Common myeloid progenitor, CD34-positive (primary cell): ENCODE data around the gene CTSW.
A peak's percentile ranks its signal among the peaks of the same experiment; 100 is the strongest.

Experiments
- CTCF ChIA-PET: fragments of 350-600 bp; sonication (Branson Sonifier 250); formaldehyde crosslinking; loops from one replicate; lab custom pipeline; 2021; ENCODE audit warnings: antibody characterized with exemption; lab: Charles Lee
- POLR2A ChIA-PET: fragments of 350-600 bp; sonication (Branson Sonifier 250); formaldehyde crosslinking; loops from one replicate; lab custom pipeline; 2021; ENCODE audit warnings: antibody characterized with exemption; lab: Charles Lee
- DNase-seq, 3 donors: peaks; one replicate each; pipeline versions ENCODE4 v3.0.0 to v3.0.0-alpha.2; 2013
- H3K27ac ChIP-seq, 2 experiments: 1 replicate in 1 of 2; 2 replicates in 1 of 2; pipeline ENCODE4 v1.7.0; 2013; ENCODE audit warnings: inconsistent platforms in 2 of 2, low read length in 2 of 2, mild to moderate bottlenecking in 2 of 2, low read depth in 1 of 2, moderate library complexity in 1 of 2; ENCODE audit not compliant: severe bottlenecking in 2 of 2, insufficient read depth in 1 of 2, poor library complexity in 1 of 2
- H3K27me3 ChIP-seq, 5 experiments: replicated peaks in 2 of 5; 1 replicate in 3 of 5; 2 replicates in 2 of 5; pipeline versions ENCODE4 v1.6.1 to v1.7.0; 2013; ENCODE audit warnings: low read length in 4 of 5, mild to moderate bottlenecking in 2 of 5, moderate library complexity in 2 of 5, inconsistent platforms in 1 of 5; ENCODE audit not compliant: insufficient read depth in 5 of 5, control insufficient read depth in 4 of 5
- H3K36me3 ChIP-seq, 4 experiments: 1 replicate in 2 of 4; 2 replicates in 2 of 4; pipeline versions ENCODE4 v1.6.1 to v1.7.0; 2013; ENCODE audit warnings: low read length in 3 of 4, control low read depth in 1 of 4, mild to moderate bottlenecking in 1 of 4; ENCODE audit not compliant: control insufficient read depth in 4 of 4, insufficient read depth in 4 of 4
- H3K4me1 ChIP-seq, 4 experiments: 1 replicate in 3 of 4; 2 replicates in 1 of 4; pipeline versions ENCODE4 v1.6.1 to v1.7.1; 2013; ENCODE audit warnings: low read length in 3 of 4, mild to moderate bottlenecking in 3 of 4, control low read depth in 1 of 4, inconsistent platforms in 1 of 4, moderate library complexity in 1 of 4; ENCODE audit not compliant: control insufficient read depth in 4 of 4, insufficient read depth in 4 of 4; ENCODE audit errors: control extremely low read depth in 1 of 4
- H3K4me3 ChIP-seq, 7 experiments: 1 replicate in 4 of 7; 2 replicates in 3 of 7; pipeline versions ENCODE4 v1.5.1 to v1.7.0; 2013; ENCODE audit warnings: mild to moderate bottlenecking in 7 of 7, low read length in 6 of 7, moderate library complexity in 6 of 7, inconsistent platforms in 2 of 7, low read depth in 2 of 7, control low read depth in 1 of 7; ENCODE audit not compliant: insufficient read depth in 4 of 7, control insufficient read depth in 1 of 7; ENCODE audit errors: extremely low read depth in 1 of 7
- H3K9me3 ChIP-seq, 5 experiments: 1 replicate in 4 of 5; 2 replicates in 1 of 5; pipeline versions ENCODE4 v1.6.1 to v1.7.1; 2013; ENCODE audit warnings: low read length in 4 of 5, mild to moderate bottlenecking in 2 of 5, inconsistent platforms in 1 of 5, low read depth in 1 of 5, moderate library complexity in 1 of 5; ENCODE audit not compliant: control insufficient read depth in 4 of 5, insufficient read depth in 2 of 5; ENCODE audit errors: control extremely low read depth in 1 of 5
- WGBS: methylation state at CpG from one replicate; pipeline ENCODE4 v1.1.5; 2013; ENCODE audit not compliant: insufficient coverage; 5-methylcytosine and 5-hydroxymethylcytosine counted together

CTSW gene

GRCh38 chr11:65854852-65855837 lies 24.5 kb upstream of the CTSW start:
- no peaks in the 10 kb centered on the region for H3K27me3 ChIP-seq
- CTCF ChIA-PET = interaction anchor here (4.9 kb wide), 1 partner anchor 29 kb away, joined by 20 read pairs; no protein-coding TSS in a partner anchor
- H3K9me3 ChIP-seq = peaks cover 0 to 7% (median 0%) of the 10 kb centered on the region in 5 experiments
- POLR2A ChIA-PET = no interaction called here
- no peak overlapping the region for H3K27ac ChIP-seq
- peaks cover 12 to 61% (median 46%) of the 10 kb centered on the region in 4 experiments for H3K36me3 ChIP-seq
- DNase-seq = no peak
- WGBS = 88% methylated on average over 8 of the region's 15 CpGs
- H3K4me1 ChIP-seq = peaks cover 9 to 36% (median 33%) of the 10 kb centered on the region in 4 experiments
- H3K4me3 ChIP-seq = peak overlapping the region in 2 of 7 experiments; percentile 89 to 96

- peaks cover 12 to 58% (median 43%) of the 10 kb centered on the region in 4 experiments for H3K36me3 ChIP-seq
- H3K27me3 ChIP-seq = no peaks in the 10 kb centered on the region
- POLR2A ChIA-PET = interaction anchor here (1.4 kb wide), 1 partner anchor 14 kb away, joined by 3 read pairs; no protein-coding TSS in a partner anchor
- H3K27ac ChIP-seq = peak overlapping the region in 1 of 2 experiments; percentile 78
- H3K9me3 ChIP-seq = peaks cover 0 to 7% (median 0%) of the 10 kb centered on the region in 5 experiments
- WGBS = 96% methylated on average over 14 of the region's 15 CpGs
- DNase-seq = no peak
- CTCF ChIA-PET = interaction anchor here (7.9 kb wide), 1 partner anchor 31 kb away, joined by 124 read pairs; the partner anchor contains the start of genes CCDC85B and FIBP
- H3K4me3 ChIP-seq = peak overlapping the region in 6 of 7 experiments; percentile 89 to 96 (median 92)
- peaks cover 9 to 38% (median 36%) of the 10 kb centered on the region in 4 experiments for H3K4me1 ChIP-seq
Measured at GRCh38 chr11:65855927-65856363, 23.7 kb upstream of the CTSW start.

DNA sequence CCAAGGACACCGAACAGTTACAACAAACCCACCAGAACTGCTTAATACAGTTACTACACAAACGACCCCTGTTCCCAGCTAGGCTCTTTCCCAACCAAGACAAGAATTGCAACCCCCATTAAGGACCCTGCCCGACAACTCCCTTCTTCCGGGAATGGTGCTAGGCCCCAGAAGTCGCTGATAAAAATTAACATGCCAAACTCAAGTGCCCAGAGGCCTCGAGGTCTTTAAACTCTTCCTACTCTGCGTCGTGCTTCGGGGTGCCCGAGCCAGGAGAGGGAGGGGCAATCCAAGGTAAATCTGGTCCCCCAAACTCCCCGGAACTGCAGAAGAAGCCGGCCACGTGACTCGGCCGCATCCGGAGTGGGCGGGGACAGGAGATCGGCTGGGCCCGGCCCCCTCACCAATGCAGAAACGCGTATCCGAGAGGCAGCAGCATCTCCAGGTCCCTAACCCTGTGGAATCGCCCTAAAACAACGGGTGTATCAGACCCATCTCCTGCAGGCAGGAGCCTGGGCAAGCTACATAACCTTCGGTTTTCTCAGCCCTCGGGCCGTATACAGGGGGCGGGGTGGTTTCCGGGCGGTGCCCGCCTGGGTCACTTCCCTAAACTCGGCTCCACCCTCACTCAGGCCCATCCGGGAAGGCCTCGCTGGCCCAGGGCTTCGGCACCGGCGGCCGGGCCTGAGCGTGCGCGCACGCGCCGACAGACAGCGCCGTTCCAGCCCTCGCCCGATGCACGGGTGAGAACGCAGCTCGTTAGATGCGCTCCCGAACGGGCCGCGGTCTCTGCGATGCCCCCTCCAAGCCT lies 22.7 kb upstream of the CTSW start:
- Histone ChIP-seq H3K36me3 (peaks cover 4 to 51% (median 37%) of the 10 kb centered on the region in 4 experiments), H3K4me3 (peak overlapping the region; percentile 89 to 96 (median 90)), H3K27me3 (no peaks in the 10 kb centered on the region), H3K27ac (peak overlapping the region; percentile 57 to 78), H3K9me3 (no peaks in the 10 kb centered on the region), H3K4me1 (peaks cover 14 to 47% (median 46%) of the 10 kb centered on the region in 4 experiments)
- ChIA-PET POLR2A (interaction anchor here (1.0 to 2.1 kb wide), 5 partner anchors 13 to 136 kb away, joined by 3 to 6 read pairs (median 4); partner anchors contain the start of genes FIBP and RNASEH2C), CTCF (interaction anchor here (7.9 kb wide), 1 partner anchor 30 kb away, joined by 124 read pairs; the partner anchor contains the start of genes CCDC85B and FIBP)
- 1% methylated on average over 56 of the region's 57 CpGs for WGBS
- peak; percentile 54 to 78 (median 73) for DNase-seq

- 0% methylated on average over 37 of the region's 49 CpGs for WGBS
- Histone ChIP-seq H3K4me3 (peak overlapping the region; percentile 89 to 96 (median 90)), H3K27me3 (no peaks in the 10 kb centered on the region), H3K27ac (peak overlapping the region; percentile 57 to 78), H3K9me3 (no peaks in the 10 kb centered on the region), H3K4me1 (peaks cover 14 to 52% (median 49%) of the 10 kb centered on the region in 4 experiments), H3K36me3 (peaks cover 4 to 51% (median 37%) of the 10 kb centered on the region in 4 experiments)
- DNase-seq = no peak
- ChIA-PET POLR2A (interaction anchor here (0.5 to 4.1 kb wide), 8 partner anchors 12 to 137 kb away, joined by 3 to 33 read pairs (median 4); partner anchors contain the start of genes CCDC85B, CTSW, FIBP and RNASEH2C), CTCF (interaction anchor here (1.1 to 7.9 kb wide), 3 partner anchors 8 to 30 kb away, joined by 3 to 124 read pairs (median 3); partner anchors contain the start of genes CCDC85B and FIBP)
Measured at GRCh38 chr11:65857500-65857852, 22.2 kb upstream of the CTSW start.

DNA sequence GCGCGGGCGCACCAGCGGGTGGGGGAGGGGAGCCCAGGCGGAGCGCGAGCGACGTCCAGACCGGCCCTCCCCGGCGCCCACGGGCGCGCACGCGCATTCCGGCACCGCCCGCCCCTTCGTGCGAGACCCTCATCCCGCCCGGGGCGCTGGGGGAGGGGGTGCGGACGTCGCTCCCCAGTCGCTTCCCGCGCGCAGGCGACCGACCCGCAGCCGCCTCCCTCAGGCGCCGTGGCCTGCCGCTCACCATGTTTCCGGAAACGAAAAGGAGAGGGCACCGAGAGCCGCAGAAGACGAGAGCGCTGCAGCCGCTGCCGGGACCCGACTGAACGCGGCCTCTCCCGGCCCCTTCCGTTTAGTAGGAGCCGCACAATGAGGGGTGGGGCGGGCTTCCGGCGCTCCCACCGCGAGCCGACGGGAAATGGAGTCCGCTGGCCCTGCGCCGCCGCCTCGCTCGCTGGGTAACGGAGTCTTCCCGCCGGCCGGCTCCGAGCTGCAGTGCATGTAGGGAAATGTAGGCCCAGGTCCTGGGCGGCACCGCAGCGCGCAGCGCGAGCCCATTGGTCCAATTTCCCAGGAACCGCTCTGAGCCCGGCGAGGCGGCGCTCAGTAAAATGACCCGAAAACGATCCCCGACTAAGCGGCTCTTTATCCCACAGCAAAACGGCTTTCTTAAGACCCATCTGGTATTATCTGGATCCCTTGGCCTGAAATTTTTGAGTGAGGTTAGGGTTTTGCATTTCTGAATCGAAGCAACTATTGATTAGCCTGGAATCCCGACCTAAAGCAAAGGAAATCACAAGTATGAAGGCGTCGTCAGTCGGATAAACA lies 21.6 kb upstream of the CTSW start, which contains the start of gene CFL1:
Gene CFL1, minus strand, starts transcription at position 328 of the 828 bp plus-strand sequence. Its CDS starts 81 bp downstream, at position 247.
- Histone ChIP-seq H3K4me1 (peaks cover 14 to 52% (median 49%) of the 10 kb centered on the region in 4 experiments), H3K36me3 (peaks cover 3 to 51% (median 40%) of the 10 kb centered on the region in 4 experiments), H3K27ac (peak within 1 kb of the TSS; percentile 57 to 85), H3K9me3 (no peaks in the 10 kb centered on the region), H3K4me3 (peak within 1 kb of the TSS; percentile 89 to 96 (median 90)), H3K27me3 (no peaks in the 10 kb centered on the region)
- ChIA-PET POLR2A (interaction anchor here (0.5 to 4.1 kb wide), 10 partner anchors 14 to 948 kb away, joined by 3 to 33 read pairs (median 4); partner anchors contain the start of genes AP5B1, CCDC85B, CTSW and FIBP), CTCF (interaction anchor here (0.6 to 7.9 kb wide), 7 partner anchors 8 to 235 kb away, joined by 3 to 124 read pairs (median 3); partner anchors contain the start of genes CCDC85B, EFEMP2 and FIBP)
- DNase-seq = peak; percentile 98 to 99 (median 98)
- 0% methylated on average over 86 of the region's 92 CpGs for WGBS
